ENCODE measurements around the gene MYBL2. TPM values are rescaled to one million over a fixed set of nuclear protein-coding genes. Genes with fewer than 3 reads are reported as not detected.
A peak's percentile ranks its signal among the peaks of the same experiment; 100 is the strongest.

The MYBL2 gene
- total RNA-seq, 1 experiment from 2014 or later = 159 TPM

DNA sequence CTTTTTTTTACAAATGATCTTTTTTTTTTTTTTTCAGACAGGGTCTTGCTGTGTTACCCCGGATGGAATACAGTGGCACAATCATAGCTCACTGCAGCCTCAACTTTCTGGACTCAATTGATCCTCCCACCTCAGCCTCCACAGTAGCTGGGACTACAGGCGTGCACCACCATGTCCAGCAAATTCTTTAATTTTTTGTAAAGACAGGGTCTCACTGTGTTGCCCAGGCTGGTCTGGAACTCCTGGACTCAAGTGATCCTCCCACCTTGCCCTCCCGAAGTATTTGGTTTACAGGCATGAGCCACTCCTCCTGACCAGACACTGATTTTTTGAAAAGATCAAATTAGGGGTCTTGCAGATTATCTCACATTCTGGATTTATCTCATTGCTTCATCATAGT is 11.0 kb upstream of the MYBL2 start:
- H3K56ac ChIP-seq (ENCODE audit: insufficient read length, low read depth, low read length) = no peak overlapping the region
- H3K79me1 ChIP-seq (ENCODE audit: insufficient read depth, low read depth, low read length, poor library complexity, severe bottlenecking) = no peaks in the 10 kb centered on the region
- H3K4me1 ChIP-seq (ENCODE audit: insufficient read depth, low read length) = no peaks in the 10 kb centered on the region
- H3K14ac ChIP-seq (ENCODE audit: insufficient read depth, low read length) = no peak overlapping the region
- Mint-ChIP-seq H3K9me3 (no peaks in the 10 kb centered on the region), H3K36me3 (ENCODE audit: insufficient read depth in 1 of 3, low read depth in 3 of 3) (no peaks in the 10 kb centered on the region), H3K27ac (no peak overlapping the region; a peak in 1 of 7 replicates), H3K27me3 (ENCODE audit: low read depth) (no peaks in the 10 kb centered on the region), H3K4me1 (peaks cover 0 to 5% of the 10 kb centered on the region in 2 experiments; a peak in 1 of 4 replicates), H3K4me3 (peak overlapping the region; percentile 71 to 95)
- H4K5ac ChIP-seq (ENCODE audit: insufficient read length, low read depth, low read length) = no peak overlapping the region
- H3K79me2 ChIP-seq (ENCODE audit: insufficient read depth, low read length) = no peaks in the 10 kb centered on the region
- H3K18ac ChIP-seq (ENCODE audit: insufficient read length, low read depth, low read length) = no peak overlapping the region
- H2BK20ac ChIP-seq (ENCODE audit: low read depth, low read length, poor library complexity, severe bottlenecking) = no peak overlapping the region
- no peaks in the 10 kb centered on the region for H3K9me3 ChIP-seq (ENCODE audit: control insufficient read depth, low read depth, low read length)
- no peak overlapping the region for H2AFZ ChIP-seq (ENCODE audit: low read length)
- H3K9ac ChIP-seq (ENCODE audit: extremely low read depth, insufficient read length, low read length) = no peak overlapping the region
- no peak overlapping the region for H2AK5ac ChIP-seq (ENCODE audit: insufficient read length, low read length)
- H4K20me1 ChIP-seq (ENCODE audit: control insufficient read depth, insufficient read depth, insufficient read length) = no peaks in the 10 kb centered on the region
- H3K23me2 ChIP-seq (ENCODE audit: insufficient read length, low read depth, low read length, poor library complexity, severe bottlenecking) = peaks cover 4% of the 10 kb centered on the region
- no peaks in the 10 kb centered on the region for H3K27me3 ChIP-seq (ENCODE audit: insufficient read depth, low read length)
- DNase-seq = no peak
- H2BK120ac ChIP-seq (ENCODE audit: low read depth, low read length, poor library complexity, severe bottlenecking) = no peak overlapping the region
- H3K4ac ChIP-seq (ENCODE audit: low read depth, low read length) = no peak overlapping the region
- H2BK5ac ChIP-seq (ENCODE audit: insufficient read length, low read length) = no peak overlapping the region
- no peak overlapping the region for H3T11ph ChIP-seq (ENCODE audit: low read length)
- no peak overlapping the region for H2BK15ac ChIP-seq (ENCODE audit: low read depth, low read length)
- H3K4me2 ChIP-seq (ENCODE audit: insufficient read depth, insufficient read length, low read length) = no peak overlapping the region
- no peak overlapping the region for H3K23ac ChIP-seq (ENCODE audit: insufficient read length, low read depth, low read length)
- H4K8ac ChIP-seq (replicated peaks; ENCODE audit: insufficient read length, low read depth, low read length) = no peak overlapping the region
- WGBS (ENCODE audit: extremely low coverage, insufficient read length, low lambda C conversion rate) = no CpG with 5 or more reads among the region's 3 CpGs
- H4K91ac ChIP-seq (ENCODE audit: insufficient read length, low read depth, low read length) = no peak overlapping the region
- no peak overlapping the region for H2BK12ac ChIP-seq (ENCODE audit: insufficient read length, low read depth, low read length)
- TF ChIP-seq, protein P1, sequence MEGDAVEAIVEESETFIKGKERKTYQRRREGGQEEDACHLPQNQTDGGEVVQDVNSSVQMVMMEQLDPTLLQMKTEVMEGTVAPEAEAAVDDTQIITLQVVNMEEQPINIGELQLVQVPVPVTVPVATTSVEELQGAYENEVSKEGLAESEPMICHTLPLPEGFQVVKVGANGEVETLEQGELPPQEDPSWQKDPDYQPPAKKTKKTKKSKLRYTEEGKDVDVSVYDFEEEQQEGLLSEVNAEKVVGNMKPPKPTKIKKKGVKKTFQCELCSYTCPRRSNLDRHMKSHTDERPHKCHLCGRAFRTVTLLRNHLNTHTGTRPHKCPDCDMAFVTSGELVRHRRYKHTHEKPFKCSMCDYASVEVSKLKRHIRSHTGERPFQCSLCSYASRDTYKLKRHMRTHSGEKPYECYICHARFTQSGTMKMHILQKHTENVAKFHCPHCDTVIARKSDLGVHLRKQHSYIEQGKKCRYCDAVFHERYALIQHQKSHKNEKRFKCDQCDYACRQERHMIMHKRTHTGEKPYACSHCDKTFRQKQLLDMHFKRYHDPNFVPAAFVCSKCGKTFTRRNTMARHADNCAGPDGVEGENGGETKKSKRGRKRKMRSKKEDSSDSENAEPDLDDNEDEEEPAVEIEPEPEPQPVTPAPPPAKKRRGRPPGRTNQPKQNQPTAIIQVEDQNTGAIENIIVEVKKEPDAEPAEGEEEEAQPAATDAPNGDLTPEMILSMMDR (conservative IDR thresholded peaks at IDR 0.05) = no peak
- no peak overlapping the region for H3K27ac ChIP-seq (ENCODE audit: insufficient read length, low read depth, low read length)

Data from H9 (cell line).